ENCODE results near the gene ADGRV1.

Gene ADGRV1

DNA sequence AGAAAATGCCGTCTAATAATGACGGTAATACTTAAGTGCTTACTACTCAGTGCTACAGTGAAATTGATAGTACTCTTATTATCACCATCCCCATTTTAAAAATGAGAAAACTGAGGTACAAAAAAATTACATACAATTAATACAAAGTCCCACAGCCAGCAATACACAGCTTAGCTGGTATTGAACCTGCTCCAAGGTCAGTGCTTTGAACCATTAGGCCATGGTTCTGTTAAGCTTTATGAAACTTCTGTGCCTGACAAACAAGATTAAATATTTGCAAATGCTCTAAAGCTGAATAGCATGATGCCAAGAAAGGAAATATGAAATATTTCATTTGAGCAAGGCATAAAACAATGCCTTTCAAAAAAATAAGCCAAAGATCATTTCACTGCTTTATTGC is 467.4 kb downstream of the ADGRV1 start:
- TF ChIP-seq POLR2AphosphoS5 (IDR thresholded peaks at IDR 0.05; ENCODE audit: borderline replicate concordance, low read depth, low read length) (no peak), EZH2 (IDR thresholded peaks at IDR 0.05) (no peak), FOXP2 (optimal IDR thresholded peaks at IDR 0.05; ENCODE audit: control extremely low read depth, extremely low read length, insufficient read depth) (no peak)
- Histone ChIP-seq H3K4me3 (no peak overlapping the region), H3K27ac (no peak overlapping the region), H3K9ac (ENCODE audit: insufficient read length) (no peak overlapping the region), H3K36me3 (ENCODE audit: insufficient read depth, low read length) (no peaks in the 10 kb centered on the region), H3K9me3 (ENCODE audit: low read depth, low read length) (no peaks in the 10 kb centered on the region)
- no peak for DNase-seq (ENCODE audit: low read depth, low spot score)

DNA sequence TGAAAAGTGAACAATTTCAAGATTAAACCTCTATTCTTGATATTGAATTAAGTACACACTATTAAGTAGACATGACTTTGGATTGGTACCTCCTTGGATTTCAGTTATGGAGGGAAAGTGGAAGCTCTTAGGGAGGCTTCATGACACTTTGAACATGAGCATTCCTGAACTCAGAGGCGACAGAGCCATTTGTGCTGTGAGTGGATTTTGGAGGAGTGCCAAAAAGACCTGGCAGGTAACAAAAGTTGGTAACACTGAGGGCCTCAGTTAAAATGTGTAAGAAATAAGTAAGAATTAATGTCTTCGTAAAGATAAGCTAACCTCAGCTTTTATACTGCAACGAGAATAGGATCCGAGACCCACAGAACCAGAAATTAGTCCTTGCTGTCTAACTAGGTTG is 467.9 kb downstream of the ADGRV1 start:
- Histone ChIP-seq H3K27ac (no peak overlapping the region), H3K36me3 (ENCODE audit: insufficient read depth, low read length) (no peaks in the 10 kb centered on the region), H3K9ac (ENCODE audit: insufficient read length) (no peak overlapping the region), H3K9me3 (ENCODE audit: low read depth, low read length) (no peaks in the 10 kb centered on the region), H3K4me3 (no peak overlapping the region)
- TF ChIP-seq POLR2AphosphoS5 (IDR thresholded peaks at IDR 0.05; ENCODE audit: borderline replicate concordance, low read depth, low read length) (no peak), FOXP2 (optimal IDR thresholded peaks at IDR 0.05; ENCODE audit: control extremely low read depth, extremely low read length, insufficient read depth) (no peak), EZH2 (IDR thresholded peaks at IDR 0.05) (no peak)
- no peak for DNase-seq (ENCODE audit: low read depth, low spot score)

DNA sequence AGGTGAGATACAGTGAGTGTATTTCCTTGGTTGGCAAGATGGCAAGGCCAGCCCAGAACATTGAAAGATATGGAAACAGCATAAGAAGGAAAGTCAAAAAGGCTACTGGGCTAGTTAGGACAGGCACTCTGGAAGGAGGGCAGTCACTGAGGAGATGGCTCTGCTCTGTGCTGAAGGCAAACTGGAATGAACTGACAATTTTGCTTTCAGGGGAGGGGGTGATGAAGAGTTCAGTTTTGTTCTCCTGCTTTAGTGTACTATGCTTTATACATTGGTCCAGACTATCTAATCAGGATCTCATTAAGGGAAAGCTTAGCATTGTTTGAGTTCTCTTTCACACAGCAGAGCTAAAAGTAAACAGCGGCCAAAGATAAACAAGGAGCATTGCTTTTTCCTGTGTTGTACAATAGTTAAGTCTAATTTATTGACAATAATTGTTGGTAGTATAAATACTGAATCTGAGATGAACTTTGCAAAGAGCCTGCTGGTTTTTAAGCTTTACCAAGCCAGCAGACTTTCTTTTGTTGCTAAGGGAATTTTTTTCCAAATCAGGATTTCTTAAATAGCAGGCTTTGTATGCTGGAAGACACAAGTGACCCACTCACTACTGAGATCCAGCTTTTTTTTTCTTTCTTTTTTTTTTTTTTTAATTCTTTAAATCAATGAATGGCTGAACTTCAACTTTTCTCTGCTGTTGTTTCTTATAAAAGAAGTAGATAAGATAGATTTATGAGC is 469.0 kb downstream of the ADGRV1 start:
- Histone ChIP-seq H3K9me3 (ENCODE audit: low read depth, low read length) (no peaks in the 10 kb centered on the region), H3K27ac (no peak overlapping the region), H3K9ac (ENCODE audit: insufficient read length) (no peak overlapping the region), H3K4me3 (no peak overlapping the region), H3K36me3 (ENCODE audit: insufficient read depth, low read length) (no peaks in the 10 kb centered on the region)
- DNase-seq (ENCODE audit: low read depth, low spot score) = no peak
- TF ChIP-seq FOXP2 (optimal IDR thresholded peaks at IDR 0.05; ENCODE audit: control extremely low read depth, extremely low read length, insufficient read depth) (no peak), POLR2AphosphoS5 (IDR thresholded peaks at IDR 0.05; ENCODE audit: borderline replicate concordance, low read depth, low read length) (no peak), EZH2 (IDR thresholded peaks at IDR 0.05) (no peak)

DNA sequence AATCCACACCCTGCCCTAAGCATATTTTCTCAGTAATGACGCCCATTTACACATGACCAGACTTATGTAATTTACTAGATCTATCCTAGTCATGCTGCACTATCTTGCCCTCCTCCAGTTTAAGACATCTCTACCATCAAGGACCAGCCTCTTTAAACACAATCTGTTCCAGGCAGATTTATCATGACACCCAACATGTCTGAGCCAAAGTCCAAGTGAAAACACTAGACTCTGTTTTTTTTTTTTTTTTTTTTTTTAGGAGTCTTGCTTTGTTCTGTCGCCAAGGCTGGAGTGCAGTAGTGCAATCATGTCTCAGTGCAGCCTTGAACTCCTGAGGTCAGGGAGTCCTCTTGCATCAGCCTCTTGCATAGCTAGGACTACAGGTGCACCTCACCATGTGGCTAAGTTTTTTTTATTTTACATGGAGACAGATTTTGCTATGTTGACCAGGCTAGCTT is 469.9 kb downstream of the ADGRV1 start:
- H3K4me3 ChIP-seq = no peak overlapping the region
- DNase-seq (ENCODE audit: low read depth, low spot score) = no peak
- no peak overlapping the region for H3K27ac ChIP-seq
- H3K36me3 ChIP-seq (ENCODE audit: insufficient read depth, low read length) = no peaks in the 10 kb centered on the region
- TF ChIP-seq POLR2AphosphoS5 (IDR thresholded peaks at IDR 0.05; ENCODE audit: borderline replicate concordance, low read depth, low read length) = no peak
- no peak for TF ChIP-seq EZH2 (IDR thresholded peaks at IDR 0.05)
- no peak for TF ChIP-seq FOXP2 (optimal IDR thresholded peaks at IDR 0.05; ENCODE audit: control extremely low read depth, extremely low read length, insufficient read depth)
- no peak overlapping the region for H3K9ac ChIP-seq (ENCODE audit: insufficient read length)
- H3K9me3 ChIP-seq (ENCODE audit: low read depth, low read length) = no peaks in the 10 kb centered on the region

DNA sequence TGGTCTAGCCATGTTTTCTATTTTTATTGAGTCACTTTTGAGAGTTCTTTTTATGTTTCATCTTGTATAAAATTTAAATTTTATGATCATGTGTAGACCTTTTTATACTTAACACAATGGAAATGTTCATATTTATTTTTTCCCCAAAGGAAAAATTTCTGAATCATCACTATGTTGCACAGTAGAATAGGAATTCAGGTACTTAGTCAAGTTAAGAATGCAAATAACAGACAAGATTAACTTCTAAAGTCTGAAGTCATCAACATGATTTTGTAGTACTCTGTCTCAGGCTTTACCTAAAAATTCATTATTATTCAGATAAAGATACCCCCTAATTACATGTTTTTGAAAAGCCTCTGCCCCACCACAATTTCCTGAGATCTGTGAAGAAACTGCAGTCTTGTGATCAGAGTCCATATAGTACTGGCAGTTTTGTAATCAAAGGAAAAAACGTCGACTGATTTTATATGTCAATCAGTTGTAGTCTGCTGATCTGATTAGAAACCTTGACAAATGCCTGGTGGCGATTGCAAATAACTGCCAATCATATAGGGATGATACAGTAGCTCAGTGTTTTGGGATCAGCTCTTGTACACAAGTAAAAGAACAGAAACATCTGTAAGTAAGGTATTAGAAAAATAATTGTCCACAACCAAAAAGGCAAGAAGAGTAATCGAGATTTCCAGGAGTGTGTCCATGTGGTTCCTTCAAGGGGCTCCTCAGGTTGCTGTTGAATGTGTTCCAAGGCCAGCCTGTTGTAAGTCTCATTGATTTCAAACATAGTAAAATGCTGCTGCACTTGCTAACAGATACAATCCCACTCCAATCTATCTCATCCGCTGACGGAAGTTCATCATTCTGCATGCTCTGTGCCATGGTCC is 472.2 kb downstream of the ADGRV1 start:
- no peak for DNase-seq (ENCODE audit: low read depth, low spot score)
- no peak for TF ChIP-seq EZH2 (IDR thresholded peaks at IDR 0.05)
- no peak for TF ChIP-seq FOXP2 (optimal IDR thresholded peaks at IDR 0.05; ENCODE audit: control extremely low read depth, extremely low read length, insufficient read depth)
- TF ChIP-seq POLR2AphosphoS5 (IDR thresholded peaks at IDR 0.05; ENCODE audit: borderline replicate concordance, low read depth, low read length) = no peak
- no peak overlapping the region for H3K27ac ChIP-seq
- H3K9me3 ChIP-seq (ENCODE audit: low read depth, low read length) = no peaks in the 10 kb centered on the region
- no peak overlapping the region for H3K9ac ChIP-seq (ENCODE audit: insufficient read length)
- no peaks in the 10 kb centered on the region for H3K36me3 ChIP-seq (ENCODE audit: insufficient read depth, low read length)
- no peak overlapping the region for H3K4me3 ChIP-seq

DNA sequence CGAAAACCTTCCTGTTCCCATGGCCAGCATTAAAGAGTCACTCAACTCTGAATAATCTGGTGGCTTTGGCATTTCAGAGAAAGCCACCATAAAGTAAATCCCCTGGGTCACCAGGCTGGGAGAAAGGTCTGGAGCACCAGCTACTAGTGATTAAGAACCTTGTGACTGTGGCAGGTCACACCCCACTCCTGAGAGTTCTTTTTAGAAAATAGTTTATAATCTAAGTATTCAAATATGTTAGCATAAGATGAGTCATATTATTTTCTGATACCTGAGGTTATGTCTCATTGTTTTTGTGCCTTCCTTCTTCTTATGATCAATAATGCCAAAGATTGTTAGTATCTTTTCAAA is 472.8 kb downstream of the ADGRV1 start:
- TF ChIP-seq EZH2 (IDR thresholded peaks at IDR 0.05) (no peak), FOXP2 (optimal IDR thresholded peaks at IDR 0.05; ENCODE audit: control extremely low read depth, extremely low read length, insufficient read depth) (no peak), POLR2AphosphoS5 (IDR thresholded peaks at IDR 0.05; ENCODE audit: borderline replicate concordance, low read depth, low read length) (no peak)
- Histone ChIP-seq H3K27ac (no peak overlapping the region), H3K9me3 (ENCODE audit: low read depth, low read length) (no peaks in the 10 kb centered on the region), H3K36me3 (ENCODE audit: insufficient read depth, low read length) (no peaks in the 10 kb centered on the region), H3K9ac (ENCODE audit: insufficient read length) (no peak overlapping the region), H3K4me3 (no peak overlapping the region)
- no peak for DNase-seq (ENCODE audit: low read depth, low spot score)

DNA sequence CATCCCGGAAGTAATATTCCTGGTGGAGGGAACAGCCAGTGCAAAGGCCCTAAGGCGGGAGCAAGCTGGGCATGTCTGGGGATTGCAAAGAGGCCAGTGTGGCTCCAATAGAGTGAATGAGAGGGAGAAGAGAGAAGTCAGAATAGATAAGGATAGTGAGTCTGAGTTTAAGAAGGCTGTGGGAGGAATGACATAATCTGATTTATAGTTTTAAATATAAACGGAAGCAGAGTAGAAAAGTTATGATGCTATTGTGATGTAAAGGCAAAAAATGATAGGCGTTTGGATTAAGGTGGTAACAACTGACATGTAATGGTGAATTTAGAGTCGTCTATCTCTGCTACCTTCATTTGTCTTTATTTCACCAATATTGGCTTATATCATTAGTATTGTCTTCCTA is 473.5 kb downstream of the ADGRV1 start:
- TF ChIP-seq EZH2 (IDR thresholded peaks at IDR 0.05) (no peak), FOXP2 (optimal IDR thresholded peaks at IDR 0.05; ENCODE audit: control extremely low read depth, extremely low read length, insufficient read depth) (no peak), POLR2AphosphoS5 (IDR thresholded peaks at IDR 0.05; ENCODE audit: borderline replicate concordance, low read depth, low read length) (no peak)
- Histone ChIP-seq H3K4me3 (no peak overlapping the region), H3K9me3 (ENCODE audit: low read depth, low read length) (no peaks in the 10 kb centered on the region), H3K36me3 (ENCODE audit: insufficient read depth, low read length) (no peaks in the 10 kb centered on the region), H3K9ac (ENCODE audit: insufficient read length) (no peak overlapping the region), H3K27ac (no peak overlapping the region)
- no peak for DNase-seq (ENCODE audit: low read depth, low spot score)

DNA sequence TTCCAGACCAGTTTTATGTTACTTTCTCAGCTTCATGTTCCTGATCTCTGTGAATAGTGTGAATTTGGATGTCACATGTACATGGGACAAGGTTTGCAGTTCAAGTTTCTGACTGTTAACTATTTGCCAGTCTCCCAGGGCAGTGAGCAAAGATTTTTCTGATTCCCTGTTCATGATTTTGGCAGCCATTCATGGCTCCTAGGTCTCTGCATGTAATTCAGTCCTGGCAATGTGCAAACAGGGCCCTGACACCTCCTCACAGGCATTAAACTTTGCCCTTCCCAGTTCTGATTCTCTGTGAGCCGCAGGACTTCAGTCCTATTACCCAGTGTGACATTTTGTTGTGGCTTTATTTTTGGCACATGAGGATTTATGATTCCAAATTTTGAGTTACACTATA is 474.8 kb downstream of the ADGRV1 start:
- no peaks in the 10 kb centered on the region for H3K9me3 ChIP-seq (ENCODE audit: low read depth, low read length)
- H3K9ac ChIP-seq (ENCODE audit: insufficient read length) = no peak overlapping the region
- DNase-seq (ENCODE audit: low read depth, low spot score) = no peak
- H3K4me3 ChIP-seq = no peak overlapping the region
- no peak overlapping the region for H3K27ac ChIP-seq
- no peaks in the 10 kb centered on the region for H3K36me3 ChIP-seq (ENCODE audit: insufficient read depth, low read length)
- TF ChIP-seq FOXP2 (optimal IDR thresholded peaks at IDR 0.05; ENCODE audit: control extremely low read depth, extremely low read length, insufficient read depth) = no peak
- no peak for TF ChIP-seq POLR2AphosphoS5 (IDR thresholded peaks at IDR 0.05; ENCODE audit: borderline replicate concordance, low read depth, low read length)
- no peak for TF ChIP-seq EZH2 (IDR thresholded peaks at IDR 0.05)

Data from SK-N-MC (cell line).